Measurements from ENCODE around the gene TLX2.

Gene TLX2

DNA sequence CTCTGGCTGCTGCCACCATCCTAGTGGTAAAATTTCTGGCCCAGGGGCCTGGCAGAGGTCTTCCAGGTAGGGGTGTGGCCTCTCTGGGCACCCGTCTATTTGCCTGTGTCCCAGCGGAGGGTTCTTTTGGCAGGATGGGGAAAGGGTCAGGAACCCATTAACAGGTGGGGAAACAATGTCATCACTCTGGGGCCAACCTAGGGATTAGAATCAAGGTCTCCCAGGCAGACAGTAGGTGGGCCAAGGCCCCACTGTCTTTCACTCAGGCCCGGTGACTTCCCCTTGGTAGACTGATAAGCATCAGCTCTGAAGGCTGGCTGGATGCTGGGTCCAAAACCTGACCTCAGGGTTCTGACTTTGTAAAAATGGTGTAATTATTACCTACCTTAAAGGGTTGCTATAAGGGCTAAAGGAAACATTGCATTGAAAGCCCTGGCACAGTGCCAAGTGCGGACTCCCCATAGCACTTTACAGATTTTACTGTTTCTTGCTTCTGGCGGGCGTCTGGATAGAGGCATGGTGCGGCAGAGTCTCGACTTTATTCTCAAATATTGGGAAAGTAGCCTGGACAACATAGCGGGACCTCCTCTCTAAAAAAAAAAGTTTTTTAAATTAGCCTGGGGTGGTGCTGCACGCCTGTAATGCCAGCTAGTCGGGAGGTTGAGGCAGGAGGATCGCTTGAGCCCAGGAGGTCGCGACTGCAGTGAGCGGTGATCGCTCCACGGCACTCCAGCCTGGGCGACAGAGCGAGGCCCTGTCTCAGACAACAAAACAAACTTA is 17.1 kb upstream of the TLX2 start:
- DNase-seq, result no peak

DNA sequence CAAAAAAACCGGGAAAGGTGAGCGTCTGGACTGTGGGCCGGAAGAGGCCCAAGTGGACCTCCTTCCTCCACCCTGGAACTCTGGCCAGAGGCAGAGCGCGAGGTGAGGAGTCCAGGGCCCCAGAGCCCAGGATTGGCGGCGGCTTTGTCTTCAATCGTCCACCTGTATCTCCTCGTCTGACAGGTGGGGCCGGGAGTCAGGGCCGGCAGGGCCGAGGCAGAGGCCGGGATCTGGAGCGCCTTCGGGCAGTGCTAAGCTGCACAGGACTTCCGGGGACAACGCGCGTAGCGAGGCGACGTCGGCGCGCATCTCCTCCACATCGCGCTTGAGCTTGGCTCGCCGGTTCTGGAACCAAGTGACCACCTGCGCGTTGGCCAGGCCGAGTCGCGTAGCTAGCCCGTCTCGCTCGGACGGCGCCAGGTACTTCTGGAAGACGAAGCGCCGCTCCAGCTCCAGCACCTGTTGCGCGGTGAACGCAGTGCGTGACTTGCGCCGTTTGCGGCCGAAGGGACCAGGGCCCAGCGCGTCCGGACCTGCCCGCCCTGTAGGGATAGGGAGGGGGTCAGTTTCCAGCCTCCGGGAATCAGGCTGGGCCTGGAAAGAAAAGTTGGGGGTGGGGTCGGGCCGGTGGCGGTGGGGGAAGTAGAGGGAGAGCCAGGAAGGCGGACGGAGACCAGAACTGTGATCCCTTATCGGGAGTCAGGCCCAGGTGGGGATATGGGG is 16.3 kb upstream of the TLX2 start:
- no peak for DNase-seq

DNA sequence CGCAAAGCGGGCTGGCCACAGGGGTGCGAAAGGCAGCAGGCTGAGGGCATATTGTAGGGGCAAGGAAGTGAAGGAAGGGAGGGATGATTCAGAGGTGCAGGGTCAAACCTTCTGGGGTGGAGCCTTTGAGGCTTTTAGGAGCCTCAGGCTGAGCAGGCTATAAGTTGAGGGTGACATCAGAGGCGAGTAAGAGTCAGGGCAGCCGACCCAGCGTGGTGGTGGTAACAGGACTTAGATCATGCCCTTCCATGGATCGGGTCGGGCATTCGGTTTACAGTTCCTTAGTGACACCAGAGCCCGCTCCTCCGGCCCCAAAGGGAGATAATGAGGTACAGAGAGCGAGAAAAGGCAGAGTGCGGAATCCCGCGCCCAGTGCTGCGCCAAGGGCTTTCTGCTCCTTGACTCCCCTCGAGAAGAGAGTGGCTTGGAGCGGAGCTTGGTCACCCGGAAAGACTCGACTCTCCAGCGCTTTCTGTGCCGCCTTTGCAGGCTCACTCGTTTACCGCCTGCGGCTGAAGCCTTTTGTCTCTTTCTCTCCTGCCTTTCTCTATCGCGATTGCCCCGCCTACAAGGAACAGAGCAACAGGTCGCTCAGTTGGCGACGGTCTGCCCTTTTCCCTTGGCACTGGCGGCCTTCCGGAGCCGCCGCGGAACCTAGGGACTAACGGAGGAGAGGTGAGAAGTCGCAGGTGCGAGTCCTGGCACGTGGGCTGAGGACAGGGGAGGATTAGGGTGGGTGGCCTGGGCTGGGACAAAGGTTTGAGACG is 15.6 kb upstream of the TLX2 start:
- DNase-seq, result no peak

DNA sequence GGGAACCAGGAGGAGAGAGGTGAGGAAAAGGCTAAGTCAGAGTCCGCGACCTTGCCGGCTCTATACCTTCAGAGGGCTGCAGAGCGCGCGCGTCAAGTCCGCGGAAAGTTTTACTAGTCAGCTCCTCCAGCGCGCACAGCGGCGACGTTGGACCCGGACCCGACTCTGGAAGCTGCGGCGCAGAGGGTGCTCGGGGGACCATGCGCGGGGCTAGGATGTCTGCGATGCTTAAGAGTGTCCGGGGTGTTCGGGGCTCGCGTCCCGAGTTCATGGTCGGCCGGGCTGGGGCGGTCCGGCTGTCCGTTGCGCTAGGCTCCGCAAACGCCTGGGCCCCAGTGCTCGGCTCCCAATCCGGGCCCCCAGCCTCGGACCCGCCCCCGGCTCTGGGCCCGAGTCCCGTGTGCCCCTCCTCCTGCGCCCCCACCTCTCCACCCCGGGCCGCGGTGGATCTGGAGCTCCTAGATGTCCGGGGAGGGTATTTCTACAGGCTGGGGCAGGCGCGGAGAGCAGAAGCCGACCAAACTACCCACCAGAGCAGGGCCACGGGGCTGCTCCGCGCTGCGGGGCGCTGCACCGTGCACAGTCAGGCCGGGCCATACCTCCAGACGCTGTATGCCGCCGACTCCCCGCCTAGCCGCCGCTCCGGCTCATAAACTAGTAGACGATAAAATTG is 14.8 kb upstream of the TLX2 start, which contains the start of gene LBX2:
Gene LBX2, minus strand, starts transcription at position 337 of the 673 bp plus-strand sequence. Its CDS starts 66 bp downstream, at position 271.
- DNase-seq, result no peak

DNA sequence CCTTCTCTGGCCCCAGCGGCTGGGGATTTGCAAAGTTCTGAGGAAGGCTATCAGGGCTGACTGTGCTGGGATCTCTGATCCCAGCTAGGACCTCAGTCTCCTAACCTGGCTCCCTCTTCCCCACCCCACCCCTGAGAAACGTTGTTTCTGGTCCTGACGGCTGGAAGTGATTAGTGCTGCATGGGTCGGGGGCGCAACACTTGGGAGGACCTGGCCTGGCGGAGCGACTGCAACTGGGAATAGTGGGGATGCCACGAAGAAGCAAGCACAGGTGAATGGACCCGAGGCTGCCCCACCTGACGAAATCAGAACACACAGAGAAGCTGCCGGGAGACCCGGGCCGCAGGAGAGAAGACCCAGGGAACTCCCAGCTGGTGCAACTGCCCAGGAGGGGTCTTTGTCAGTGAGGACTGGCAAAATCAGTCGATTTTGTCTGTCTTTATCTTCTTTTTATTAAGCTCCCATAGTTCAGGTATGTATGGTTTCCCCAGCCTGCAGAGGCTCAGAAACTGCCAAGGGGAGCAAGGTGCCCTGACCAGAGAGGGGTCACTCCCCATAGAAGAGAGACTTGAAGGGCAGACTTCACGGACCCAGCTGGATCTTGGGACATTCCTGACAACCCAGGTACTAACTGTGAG is 14.2 kb upstream of the TLX2 start:
- DNase-seq, result no peak

DNA sequence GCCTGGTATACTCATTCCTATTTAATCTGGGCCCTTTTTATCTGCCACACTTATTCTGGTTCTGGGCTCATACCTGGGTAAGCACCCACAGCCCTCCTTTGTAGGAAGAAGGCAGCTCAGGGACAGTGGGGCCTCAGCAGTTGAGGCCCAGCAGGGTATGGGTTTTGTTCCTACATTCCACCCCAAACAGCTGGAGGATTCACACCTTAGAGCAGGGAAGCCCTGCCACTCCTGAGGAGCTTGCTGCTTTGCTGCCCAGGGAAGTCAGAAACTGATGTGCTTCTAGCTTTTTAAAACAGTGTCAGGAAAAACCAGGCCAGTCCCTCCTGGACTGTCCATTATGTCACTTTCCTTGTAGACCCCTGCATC is 13.7 kb upstream of the TLX2 start:
- no peak for DNase-seq

DNA sequence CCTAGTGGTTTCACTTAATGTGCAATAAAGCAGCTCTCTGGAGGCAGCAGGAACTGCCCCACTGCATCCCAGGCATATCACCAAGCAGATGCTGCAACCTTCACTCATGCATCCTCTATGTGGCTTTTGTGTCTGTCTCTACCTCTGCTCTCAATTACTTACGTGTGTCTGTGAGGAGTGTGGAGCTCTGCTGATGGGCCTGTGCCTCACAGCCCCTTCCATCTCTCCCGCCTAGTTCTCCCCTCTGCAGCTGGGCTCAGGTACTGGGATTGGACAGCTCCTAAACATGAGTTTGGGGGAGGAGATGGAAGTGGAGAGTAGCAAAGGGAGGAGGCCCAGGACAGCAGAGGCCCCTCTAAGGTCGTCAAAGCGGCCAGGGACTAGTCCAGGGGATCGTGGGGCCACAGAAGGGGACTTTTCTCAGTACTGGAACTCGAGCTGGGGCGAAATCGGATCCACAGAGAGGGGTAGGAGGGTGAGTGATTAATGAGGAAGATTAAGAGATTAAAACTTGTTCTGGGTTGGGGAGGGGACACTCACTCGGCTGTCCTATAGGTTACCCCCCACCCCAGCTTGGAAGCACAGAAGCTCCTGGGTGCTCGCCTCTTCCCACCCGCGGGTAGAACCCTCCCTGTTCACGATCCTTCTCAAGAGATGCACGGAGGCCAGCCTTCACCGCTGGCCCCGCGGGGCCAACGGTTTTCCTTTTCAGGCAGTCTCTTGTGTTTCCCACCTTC is 12.7 kb upstream of the TLX2 start:
- DNase-seq, result no peak

DNA sequence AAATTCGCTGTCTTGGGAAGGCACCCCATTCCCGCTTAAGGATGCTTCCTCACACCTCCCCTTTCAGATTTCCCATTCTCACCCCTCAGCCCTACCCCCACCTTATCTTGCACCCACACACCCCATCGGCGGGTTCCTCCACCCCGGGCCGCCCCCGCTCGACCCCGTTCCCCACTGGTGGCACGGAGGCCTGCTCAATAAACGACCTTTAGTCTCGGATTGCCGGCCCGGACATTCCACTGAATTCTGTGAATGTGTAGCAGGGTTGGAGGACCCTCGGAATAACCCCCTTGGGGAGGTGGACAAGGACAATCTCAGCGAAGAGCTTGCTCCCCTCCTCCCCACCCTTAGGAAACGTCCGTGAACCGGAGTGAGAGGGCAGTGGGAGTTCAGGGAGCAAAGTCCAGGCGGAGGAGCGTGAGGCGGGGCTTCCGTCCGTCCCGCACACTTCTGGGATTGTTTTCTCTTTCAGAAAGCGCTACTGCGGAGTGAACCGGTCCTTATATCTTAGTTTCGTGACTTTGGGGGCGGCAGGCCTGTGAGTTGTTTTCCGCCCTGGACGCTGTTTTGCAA is 12.0 kb upstream of the TLX2 start:
- DNase-seq, result no peak

DNA sequence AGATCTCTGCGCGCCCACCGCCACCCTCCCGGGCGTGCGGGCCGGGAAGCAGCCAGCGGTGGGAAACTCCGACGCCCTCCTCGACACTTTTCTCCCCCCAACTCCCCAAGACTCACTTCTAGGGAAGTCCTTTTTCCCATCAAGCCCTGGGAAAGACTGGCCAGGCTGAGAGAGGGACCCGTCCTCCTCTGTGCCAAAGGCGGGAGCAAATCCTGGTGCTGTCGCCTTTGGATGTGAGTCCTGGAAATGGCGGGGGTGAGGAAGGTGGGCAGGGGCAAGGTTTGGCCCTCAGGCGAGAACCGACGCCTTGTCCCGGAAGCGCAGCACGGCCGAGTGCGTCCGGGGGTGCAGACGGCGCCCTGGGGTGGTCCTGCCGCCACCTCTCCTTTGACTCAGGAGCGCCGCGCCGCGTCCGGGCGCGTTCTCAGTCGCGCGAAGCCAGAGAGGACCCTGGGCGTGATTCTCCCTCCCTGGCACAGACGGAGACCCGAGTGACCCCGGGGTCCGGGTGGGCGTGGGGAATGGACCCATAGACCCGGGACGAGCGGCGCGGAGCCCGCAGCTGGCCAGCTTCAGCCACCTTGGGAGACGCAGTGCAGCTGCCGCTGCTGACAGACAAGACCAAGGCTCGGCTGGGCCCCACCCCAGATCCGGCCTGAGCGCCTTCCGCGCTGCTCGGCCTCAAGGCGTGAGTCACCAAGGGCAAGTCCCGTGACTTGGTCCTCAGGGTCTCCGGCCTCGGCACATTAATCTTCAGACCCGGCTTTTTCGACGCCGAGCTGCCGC is 11.3 kb upstream of the TLX2 start:
- peak in 3 of 51 donors; percentile 1 to 18 (median 3) for DNase-seq

DNA sequence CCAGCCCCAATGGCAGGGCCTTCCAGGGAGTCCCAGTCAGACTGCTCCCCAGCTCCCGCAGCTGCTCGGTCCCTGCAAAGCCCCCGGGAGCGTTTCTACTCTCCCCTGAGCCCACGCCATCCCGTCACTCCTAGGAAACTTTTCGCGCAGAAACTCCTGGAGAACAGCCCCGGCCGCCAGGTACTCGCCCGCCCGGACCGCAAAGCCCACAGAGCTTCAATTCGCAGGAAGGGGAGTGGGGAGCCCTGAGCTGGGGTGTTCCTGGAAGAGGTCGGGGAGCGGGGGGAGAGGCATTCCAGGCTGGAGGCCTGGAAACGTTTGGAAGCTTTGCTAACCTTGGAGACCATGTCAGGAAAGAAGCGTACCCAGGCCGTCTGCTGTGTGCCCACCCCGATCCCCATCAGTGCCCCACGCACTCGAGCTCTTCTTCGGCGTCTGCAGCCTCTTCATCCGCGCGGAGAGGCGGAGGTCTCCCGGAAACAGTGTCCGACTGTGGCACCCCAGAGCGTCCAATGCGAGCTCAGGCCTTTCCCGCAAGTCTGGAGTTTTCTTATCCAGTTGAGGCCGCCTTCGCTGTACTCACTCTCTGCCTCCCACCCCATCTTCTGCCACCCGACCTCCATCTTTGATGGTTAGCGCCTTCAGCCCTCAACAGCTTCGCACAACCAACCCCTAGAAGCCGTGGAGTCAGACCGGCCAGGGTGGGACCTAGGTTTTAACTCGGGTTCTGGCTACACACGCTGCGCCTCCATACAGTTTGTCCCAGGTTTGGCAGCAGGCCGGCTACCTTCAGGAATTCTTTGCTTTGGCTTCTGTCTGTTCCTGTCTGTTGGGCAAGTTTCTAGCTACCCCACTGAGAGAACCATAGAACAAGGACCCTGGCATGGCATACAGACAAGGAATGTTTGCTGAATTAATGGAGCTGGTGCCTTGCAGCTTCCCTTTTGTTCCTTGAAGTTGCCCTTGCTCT is 10.5 kb upstream of the TLX2 start:
- no peak for DNase-seq

DNA sequence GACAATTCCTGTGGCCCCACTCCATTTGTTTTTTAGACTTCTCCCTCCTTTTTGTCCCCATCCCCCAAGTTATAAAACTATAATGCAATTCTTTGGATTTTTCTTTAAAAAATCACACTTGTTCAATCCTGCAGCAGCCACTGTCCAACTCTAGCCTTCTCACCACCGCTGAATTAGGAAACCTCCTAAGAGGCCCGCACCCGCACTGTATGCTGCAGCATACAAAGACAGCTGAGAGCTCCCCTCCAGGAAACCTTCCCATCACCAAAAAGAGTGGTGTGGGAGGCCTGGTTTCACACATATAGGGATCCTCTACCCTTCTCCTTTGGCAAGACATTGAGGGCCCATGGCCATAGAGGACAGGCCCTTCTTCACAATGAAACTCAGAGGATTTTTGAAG is 9.7 kb upstream of the TLX2 start:
- no peak for DNase-seq

DNA sequence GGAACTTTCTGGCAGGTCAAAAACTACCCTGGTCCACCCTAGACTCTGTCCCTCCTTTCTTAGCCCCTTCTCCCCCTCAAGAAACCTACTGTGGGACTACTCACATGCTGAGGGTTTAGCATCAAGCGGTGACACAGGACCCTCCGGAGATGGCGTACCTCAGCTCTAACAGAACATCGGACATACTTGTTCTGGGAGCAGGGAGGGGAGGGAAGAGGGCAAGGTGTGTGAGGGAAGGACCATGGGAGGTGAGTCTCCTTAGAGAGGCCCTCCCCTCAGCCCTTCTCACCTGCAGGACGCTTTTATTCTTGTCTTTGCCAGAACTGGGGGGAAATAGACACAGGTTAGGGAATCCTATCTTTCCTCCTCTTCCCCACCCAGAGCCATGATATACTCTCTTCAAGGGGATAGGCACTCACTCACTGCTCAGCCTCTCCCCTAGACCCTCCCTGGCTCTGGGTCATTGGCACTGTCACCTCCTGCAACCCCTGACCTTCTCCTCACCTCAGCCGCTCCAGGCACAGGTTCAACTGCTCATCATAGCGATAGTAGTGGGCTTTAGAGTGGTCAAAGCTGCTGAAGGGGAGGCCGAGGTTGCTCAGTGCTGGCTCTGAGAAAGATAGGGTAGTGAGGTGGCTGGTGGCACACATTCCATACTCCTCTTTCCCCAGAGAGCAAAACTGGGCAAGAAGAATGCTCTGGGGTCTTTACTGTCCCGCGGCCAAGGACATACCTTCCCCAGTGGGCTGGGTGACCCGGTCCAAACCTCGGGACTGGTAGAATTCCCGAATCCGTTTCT is 8.6 kb upstream of the TLX2 start:
- no peak for DNase-seq

DNA sequence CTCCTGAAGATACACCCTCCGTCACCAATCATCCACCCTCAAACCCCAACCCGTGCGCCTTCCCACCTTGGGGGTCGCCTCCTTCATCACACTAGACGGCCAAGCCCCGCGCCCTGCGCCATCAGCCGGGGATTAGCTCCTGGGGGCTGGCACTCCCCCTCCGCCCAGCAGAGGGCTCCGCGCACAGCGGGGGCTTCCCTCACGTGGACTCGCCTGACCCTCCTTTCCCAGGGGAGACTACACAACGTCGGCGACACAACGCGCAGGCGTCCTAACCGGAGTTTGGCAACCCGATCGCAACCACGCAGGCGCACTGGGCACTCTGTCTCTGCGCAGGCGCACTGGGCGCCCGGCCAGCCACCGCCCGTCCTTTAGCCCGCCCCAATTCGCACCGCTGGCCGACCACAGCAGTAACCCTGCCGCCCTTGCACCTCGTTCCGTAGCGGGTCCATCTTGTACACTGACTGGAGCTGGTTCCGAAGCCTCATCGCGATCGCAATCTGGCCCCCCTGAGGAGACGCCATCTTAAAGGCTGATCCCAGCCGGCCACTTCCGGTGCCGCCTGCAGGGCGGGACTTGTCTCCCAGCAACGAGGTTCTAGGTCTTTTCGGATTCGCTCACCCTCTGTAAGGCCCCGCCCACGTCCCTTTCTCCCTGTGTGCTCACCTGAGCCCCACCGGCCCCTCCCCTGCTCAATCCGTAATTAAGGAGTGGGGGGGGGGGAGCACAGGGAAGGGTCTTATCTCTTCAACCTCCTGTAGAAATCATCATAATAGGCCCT is 6.9 kb upstream of the TLX2 start, which contains the start of gene PCGF1:
Gene PCGF1, minus strand, starts transcription at position 551 of the 781 bp plus-strand sequence. Its CDS starts 27 bp downstream, at position 524.
- peak; percentile 77 to 100 (median 95) for DNase-seq

DNA sequence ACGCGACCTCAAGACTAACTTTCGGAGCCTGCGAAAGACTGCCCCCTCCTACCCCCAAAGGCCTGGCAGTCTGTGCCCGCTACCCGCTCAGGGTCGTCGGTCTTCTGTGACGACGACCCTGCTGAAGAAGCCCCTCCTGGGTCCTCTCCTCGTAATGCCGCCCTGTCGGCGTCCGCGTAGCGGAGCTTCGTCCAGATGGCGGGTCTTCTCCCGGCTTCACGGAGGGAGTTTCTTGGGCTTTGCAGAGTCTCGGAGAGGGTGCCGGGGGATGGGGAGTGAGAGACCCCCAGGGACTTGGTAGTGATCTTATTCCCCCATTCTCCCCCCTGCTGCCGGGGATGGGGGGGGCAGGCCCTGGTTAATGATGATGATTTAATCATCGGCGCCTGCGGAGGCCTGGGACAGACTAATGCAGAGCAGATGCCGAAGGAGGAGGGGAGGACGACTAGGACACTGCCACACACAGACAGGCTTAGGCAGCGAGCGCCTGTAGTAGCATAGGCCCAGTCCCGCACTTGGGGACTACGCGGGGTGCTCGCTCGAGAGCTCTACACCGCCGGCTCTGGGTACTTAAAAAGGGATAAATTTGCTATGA is 6.2 kb upstream of the TLX2 start:
- DNase-seq, result peak in 13 of 51 donors; percentile 10 to 55 (median 25)

DNA sequence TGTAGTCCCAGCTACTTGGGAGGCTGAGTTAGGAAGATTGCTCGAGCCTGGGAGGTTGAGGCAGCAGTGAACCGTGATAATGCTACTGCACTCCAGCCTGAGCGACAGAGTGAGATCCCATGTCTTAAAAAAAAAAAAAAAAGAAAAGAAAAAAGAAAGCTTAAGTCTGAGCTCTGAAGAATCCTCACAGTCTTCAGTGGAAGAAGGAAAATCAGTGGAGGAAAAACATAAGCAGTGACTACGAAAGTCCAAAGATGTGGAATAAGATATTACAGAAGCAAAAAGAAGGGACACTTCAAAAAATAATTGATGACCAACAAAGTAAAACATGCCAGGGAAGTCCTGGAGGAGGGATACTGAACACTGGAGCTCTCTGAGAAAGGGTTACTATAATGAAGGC is 4.0 kb upstream of the TLX2 start:
- DNase-seq, result no peak
